ENCODE measurements around the gene ZCCHC7.
"Not testable (repeated sequence)": the region's sequence is repeated elsewhere in the genome, so short reads cannot be mapped to it uniquely, and the experiment has no call there.

ZCCHC7 gene

DNA sequence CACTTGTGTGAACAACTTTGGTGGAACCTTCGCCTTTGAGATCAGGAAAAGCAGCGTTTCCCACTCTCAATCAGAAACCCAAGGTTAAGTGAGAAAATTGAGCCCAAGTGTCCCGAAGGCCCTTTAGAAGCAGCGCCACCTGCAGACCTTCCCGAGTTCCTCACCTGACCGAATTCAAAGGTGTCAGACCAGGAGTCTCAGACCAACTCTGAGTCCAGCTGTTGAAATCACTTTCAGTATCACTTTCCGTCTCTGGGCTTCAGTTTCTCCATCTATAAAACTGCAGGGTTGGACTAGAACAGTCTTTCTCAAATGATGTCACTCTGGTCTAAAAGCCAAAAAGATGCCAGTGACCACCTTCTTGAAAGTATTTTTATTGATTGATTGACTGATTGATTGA, 270.4 kb downstream of the ZCCHC7 start:
- in situ Hi-C loops (cut with MboI; ENCODE audit: low pct_unique_long_range_greater_than_20kb, low sequenced_read_pairs, unreplicated experiment) = no loop called here
- TF ChIP-seq CTCF (IDR thresholded peaks at IDR 0.05; ENCODE audit: extremely low read depth, insufficient read depth, missing control alignments) = peak; percentile 78
- peak; percentile 75 for DNase-seq (ENCODE audit: low spot score)

DNA sequence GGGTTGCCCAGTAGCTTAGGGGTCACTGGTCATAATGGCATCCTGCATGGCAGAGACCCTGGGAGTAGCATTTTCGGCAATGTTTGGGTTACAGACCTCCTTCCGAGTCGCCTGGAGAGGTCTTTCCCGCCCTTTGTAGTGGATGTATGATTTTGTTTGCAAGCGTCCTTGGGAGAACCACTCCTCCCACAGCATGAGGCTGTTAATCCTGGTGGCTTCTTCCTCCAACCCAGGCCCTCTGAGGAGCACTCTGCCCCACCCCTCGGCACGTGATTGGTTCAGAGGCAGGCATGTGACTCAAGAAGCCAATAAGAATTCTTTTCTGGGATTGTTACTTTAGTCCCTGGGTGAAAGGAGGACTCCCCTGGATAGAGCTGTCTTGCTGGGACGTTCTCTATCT, 271.9 kb downstream of the ZCCHC7 start:
- TF ChIP-seq CTCF (IDR thresholded peaks at IDR 0.05; ENCODE audit: extremely low read depth, insufficient read depth, missing control alignments) = no peak
- in situ Hi-C loops (cut with MboI; ENCODE audit: low pct_unique_long_range_greater_than_20kb, low sequenced_read_pairs, unreplicated experiment) = no loop called here
- DNase-seq (ENCODE audit: low spot score) = no peak

GRCh38 chr9:37395229-37395628, 274.9 kb downstream of the ZCCHC7 start:
- no peak for TF ChIP-seq CTCF (IDR thresholded peaks at IDR 0.05; ENCODE audit: extremely low read depth, insufficient read depth, missing control alignments)
- DNase-seq (ENCODE audit: low spot score) = no peak
- in situ Hi-C loops (cut with MboI; ENCODE audit: low pct_unique_long_range_greater_than_20kb, low sequenced_read_pairs, unreplicated experiment) = no loop called here

- in situ Hi-C loops (cut with MboI; ENCODE audit: low pct_unique_long_range_greater_than_20kb, low sequenced_read_pairs, unreplicated experiment) = no loop called here
- no peak for DNase-seq (ENCODE audit: low spot score)
- no peak for TF ChIP-seq CTCF (IDR thresholded peaks at IDR 0.05; ENCODE audit: extremely low read depth, insufficient read depth, missing control alignments)
Observed at GRCh38 chr9:37395663-37396062, 275.3 kb downstream of the ZCCHC7 start.

DNA sequence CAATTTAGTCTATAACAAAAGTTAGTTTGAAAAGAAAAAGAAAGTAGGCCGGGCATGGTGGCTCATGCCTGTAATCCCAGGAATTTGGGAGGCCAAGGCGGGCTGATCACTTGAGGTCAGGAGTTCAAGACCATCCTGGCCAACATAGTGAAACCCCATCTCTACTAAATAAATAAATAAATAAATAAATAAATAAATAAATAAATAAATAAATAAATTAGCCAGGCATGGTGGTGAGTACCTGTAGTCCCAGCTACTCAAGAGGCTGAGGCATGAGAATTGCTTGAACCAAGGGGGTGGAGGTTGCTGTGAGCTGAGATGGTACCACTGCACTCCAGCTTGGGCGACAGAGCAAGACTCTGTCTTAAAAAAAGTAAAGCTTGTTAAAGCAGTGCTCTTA, 277.6 kb downstream of the ZCCHC7 start:
- in situ Hi-C loops (cut with MboI; ENCODE audit: low pct_unique_long_range_greater_than_20kb, low sequenced_read_pairs, unreplicated experiment) = not testable (repeated sequence)

DNA sequence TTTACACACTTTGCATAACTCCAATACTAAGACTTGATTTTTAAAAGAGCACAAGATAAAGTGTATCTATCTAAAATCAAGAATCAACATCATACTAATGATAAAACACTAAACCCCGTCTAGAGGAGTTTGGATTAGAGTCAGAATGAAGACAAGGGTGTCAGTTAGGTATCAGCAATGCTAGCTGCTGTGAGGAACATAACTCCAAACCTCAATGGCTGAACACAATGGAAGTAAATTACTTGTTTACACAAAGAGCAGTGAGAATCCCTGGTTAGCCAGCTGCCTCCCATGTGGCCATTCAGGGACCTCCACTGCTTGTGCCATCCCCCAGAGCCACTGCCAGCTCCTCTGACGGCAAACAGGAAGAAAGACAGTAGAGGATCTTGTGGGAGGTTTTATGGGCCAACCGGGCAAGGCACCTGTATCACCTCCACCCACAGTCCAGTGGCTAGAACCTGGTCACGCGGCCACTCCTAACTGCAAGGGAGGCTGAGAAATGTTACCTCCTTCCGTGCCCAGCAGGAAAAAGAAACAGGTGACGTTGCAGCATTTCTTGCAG, 278.2 kb downstream of the ZCCHC7 start:
- no peak for DNase-seq (ENCODE audit: low spot score)
- in situ Hi-C loops (cut with MboI; ENCODE audit: low pct_unique_long_range_greater_than_20kb, low sequenced_read_pairs, unreplicated experiment) = no loop called here
- TF ChIP-seq CTCF (IDR thresholded peaks at IDR 0.05; ENCODE audit: extremely low read depth, insufficient read depth, missing control alignments) = no peak

More for the DNA sequence above, 277.6 kb downstream of the ZCCHC7 start:
- DNase-seq (ENCODE audit: low spot score) = not testable (repeated sequence)

GRCh38 chr9:37399336-37399735, 279.0 kb downstream of the ZCCHC7 start:
- in situ Hi-C loops (cut with MboI; ENCODE audit: low pct_unique_long_range_greater_than_20kb, low sequenced_read_pairs, unreplicated experiment) = no loop called here
- TF ChIP-seq CTCF (IDR thresholded peaks at IDR 0.05; ENCODE audit: extremely low read depth, insufficient read depth, missing control alignments) = no peak
- no peak for DNase-seq (ENCODE audit: low spot score)
